NCI-H1105 treated with DMSO at 0.1 percent for 48 hours (cell line): ENCODE measurements around the gene IFIT1B.
A peak's percentile ranks its signal among the peaks of the same experiment; 100 is the strongest.
"Not testable (repeated sequence)": the region's sequence is repeated elsewhere in the genome, so short reads cannot be mapped to it uniquely, and the experiment has no call there.

Experiments used
- DNase-seq: peaks from one replicate; lab custom pipeline; 2025; lab: John Stamatoyannopoulos, UW

The IFIT1B gene

GRCh38 chr10:89382757-89383156 is 4.9 kb downstream of the IFIT1B start:
- no peak for DNase-seq

GRCh38 chr10:89384474-89385340 is 6.9 kb downstream of the IFIT1B start:
- no peak for DNase-seq

GRCh38 chr10:89388806-89389205 is 10.9 kb downstream of the IFIT1B start:
- no peak for DNase-seq

- DNase-seq, result peak; percentile 24
Observed at GRCh38 chr10:89389254-89389653, 11.4 kb downstream of the IFIT1B start.

GRCh38 chr10:89390476-89391225 is 12.8 kb downstream of the IFIT1B start:
- DNase-seq, result peak; percentile 75

- DNase-seq, result not testable (repeated sequence)
Observed at GRCh38 chr10:89391226-89391576, 13.3 kb downstream of the IFIT1B start.

- peak; percentile 17 for DNase-seq
Observed at GRCh38 chr10:89391907-89392756, 14.3 kb downstream of the IFIT1B start, which contains the start of gene IFIT1. Gene IFIT1, plus strand, starts transcription at chr10:89392623. Its CDS starts 90 bp downstream, at chr10:89392713.

- DNase-seq, result no peak
Observed at GRCh38 chr10:89392974-89393373, 15.1 kb downstream of the IFIT1B start.

- DNase-seq, result peak; percentile 19
Observed at GRCh38 chr10:89393898-89394297, 16.0 kb downstream of the IFIT1B start.

GRCh38 chr10:89395141-89395540 is 17.3 kb downstream of the IFIT1B start:
- DNase-seq, result no peak

GRCh38 chr10:89398003-89398749 is 20.3 kb downstream of the IFIT1B start:
- no peak for DNase-seq

GRCh38 chr10:89399956-89400355 is 22.1 kb downstream of the IFIT1B start:
- DNase-seq, result no peak

- DNase-seq, result no peak
Observed at GRCh38 chr10:89403043-89403442, 25.2 kb downstream of the IFIT1B start.

GRCh38 chr10:89404104-89405047 is 26.5 kb downstream of the IFIT1B start:
- no peak for DNase-seq

- DNase-seq, result not testable (repeated sequence)
Observed at GRCh38 chr10:89406178-89406577, 28.3 kb downstream of the IFIT1B start.

GRCh38 chr10:89407792-89408191 is 29.9 kb downstream of the IFIT1B start:
- not testable (repeated sequence) for DNase-seq

- not testable (repeated sequence) for DNase-seq
Observed at GRCh38 chr10:89409282-89409681, 31.4 kb downstream of the IFIT1B start.

GRCh38 chr10:89410551-89410950 is 32.7 kb downstream of the IFIT1B start:
- DNase-seq, result not testable (repeated sequence)

- DNase-seq, result not testable (repeated sequence)
Observed at GRCh38 chr10:89411135-89411534, 33.3 kb downstream of the IFIT1B start.

GRCh38 chr10:89412276-89412675 is 34.4 kb downstream of the IFIT1B start:
- DNase-seq, result not testable (repeated sequence)
